22Rv1 (cell line): ENCODE results near the gene RHO.

ENCODE experiments used
- CTCF ChIP-seq: fragments of 450-650 bp; IDR thresholded peaks from 2 replicates; pipeline ENCODE4 v1.5.1; 2017; ENCODE audit warnings: mild to moderate bottlenecking
- ZFX ChIP-seq: fragments of 450-650 bp; IDR thresholded peaks from 2 replicates; pipeline ENCODE4 v1.6.1; 2017; ENCODE audit warnings: antibody characterized with exemption, borderline replicate concordance

- TF ChIP-seq CTCF, result no peak
- no peak for TF ChIP-seq ZFX
Measured at GRCh38 chr3:129558772-129559564, 30.5 kb downstream of the RHO start.
